NT2/D1 (cell line): Measurements from ENCODE around the gene FRMD3.

Source experiments
- DNase-seq: peaks from one replicate; pipeline ENCODE4 v3.0.0-alpha.2; 2011; ENCODE audit warnings: low read depth, low spot score
- H3K27me3 ChIP-seq: 2 replicates; pipeline ENCODE4 v1.6.0; 2011; ENCODE audit warnings: mild to moderate bottlenecking; ENCODE audit not compliant: insufficient read length, insufficient read depth
- H3K36me3 ChIP-seq: 2 replicates; pipeline ENCODE4 v1.6.1; 2011; ENCODE audit warnings: mild to moderate bottlenecking, low read length, mixed read lengths; ENCODE audit not compliant: insufficient read depth, insufficient read length
- H3K4me1 ChIP-seq: 2 replicates; pipeline ENCODE4 v1.5.1; 2011; ENCODE audit not compliant: insufficient read depth, insufficient read length
- H3K4me3 ChIP-seq: 2 replicates; pipeline ENCODE4 v1.5.1; 2011; ENCODE audit warnings: low read depth; ENCODE audit not compliant: insufficient read length
- H3K9ac ChIP-seq: 2 replicates; pipeline ENCODE4 v1.6.0; 2011; ENCODE audit warnings: low read depth; ENCODE audit not compliant: insufficient read length
- H3K9me3 ChIP-seq: 2 replicates; pipeline ENCODE4 v1.5.1; 2011; ENCODE audit warnings: mild to moderate bottlenecking, low read length; ENCODE audit not compliant: insufficient read depth
- SUZ12 ChIP-seq: IDR thresholded peaks from 2 replicates; pipeline ENCODE4 v1.6.1; 2011; ENCODE audit not compliant: insufficient read length, insufficient read depth; ENCODE audit errors: extremely low read depth
- YY1 ChIP-seq: IDR thresholded peaks from 2 replicates; pipeline ENCODE4 v1.6.1; 2011; ENCODE audit not compliant: insufficient read length, insufficient read depth
- ZNF274 ChIP-seq: IDR thresholded peaks from 2 replicates; pipeline ENCODE4 v1.6.1; 2011; ENCODE audit warnings: mild to moderate bottlenecking, low read depth, low read length

The FRMD3 gene

DNA sequence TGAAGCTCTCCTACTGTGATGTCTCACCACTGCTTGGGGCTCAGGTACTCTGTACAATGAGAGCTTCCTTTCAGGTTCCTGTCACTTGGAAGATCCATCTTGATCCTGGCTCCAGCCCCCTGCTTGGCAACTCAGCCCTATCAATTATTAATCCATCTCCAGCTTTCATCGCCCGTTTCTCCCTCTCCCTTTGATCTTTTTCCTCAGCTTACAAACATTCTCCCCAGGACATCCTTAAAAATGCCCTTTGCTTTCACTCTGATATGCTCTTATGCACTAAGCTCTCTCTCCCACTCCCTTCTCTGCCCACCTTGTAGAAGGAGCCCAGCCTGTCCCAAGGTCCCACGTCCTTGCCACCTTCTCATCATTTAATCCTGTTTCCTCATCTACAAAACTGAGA lies 109.0 kb downstream of the FRMD3 start:
- TF ChIP-seq ZNF274: no peak
- TF ChIP-seq YY1: no peak
- TF ChIP-seq SUZ12: no peak
- Histone ChIP-seq H3K9me3 (peaks cover 11% of the 10 kb centered on the region; the same call in 1 of the 2 replicates), H3K4me1 (no peaks in the 10 kb centered on the region), H3K4me3 (no peak overlapping the region), H3K36me3 (no peaks in the 10 kb centered on the region), H3K27me3 (no peaks in the 10 kb centered on the region), H3K9ac (no peak overlapping the region)
- no peak for DNase-seq

DNA sequence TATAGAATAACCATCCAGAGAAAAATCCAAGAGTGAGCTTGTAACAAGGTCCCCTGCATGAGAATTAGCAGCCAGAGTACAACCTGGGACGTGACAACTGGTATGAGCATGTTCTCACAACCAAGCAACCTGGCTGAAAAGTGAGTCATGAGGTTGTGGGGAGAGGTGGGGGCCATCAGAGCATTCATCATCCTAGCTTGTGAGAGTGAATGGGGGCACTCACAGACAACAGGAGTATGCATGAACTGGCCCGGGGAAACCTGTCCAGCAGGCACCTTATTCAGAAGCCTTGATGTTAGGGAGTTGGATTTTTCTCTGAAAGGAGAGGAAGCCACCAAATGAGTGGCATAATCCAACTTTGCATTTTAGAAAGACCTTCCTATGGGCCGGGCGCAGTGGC lies 113.0 kb downstream of the FRMD3 start:
- Histone ChIP-seq H3K9ac (no peak overlapping the region), H3K27me3 (no peaks in the 10 kb centered on the region), H3K36me3 (no peaks in the 10 kb centered on the region), H3K9me3 (no peaks in the 10 kb centered on the region), H3K4me1 (no peaks in the 10 kb centered on the region), H3K4me3 (no peak overlapping the region)
- TF ChIP-seq YY1 (no peak), SUZ12 (no peak), ZNF274 (no peak)
- no peak for DNase-seq

DNA sequence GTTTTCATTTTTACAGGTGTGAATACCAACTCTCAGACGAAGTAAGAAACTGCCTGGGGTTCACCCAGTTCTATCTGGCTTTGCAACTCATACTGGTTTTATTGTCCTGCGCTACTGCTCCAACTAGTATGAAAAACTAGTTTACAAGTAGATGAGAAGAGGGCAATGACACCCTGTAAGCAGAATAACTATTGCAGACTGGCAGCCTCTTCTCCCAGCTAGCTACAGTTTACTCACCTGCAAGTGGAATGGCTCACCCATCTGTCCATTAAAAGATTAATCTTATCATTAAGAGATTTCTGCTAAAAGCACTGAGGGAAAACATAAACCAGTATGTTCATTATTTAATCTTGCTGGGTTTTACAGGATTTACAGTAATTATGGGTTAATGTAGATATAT lies 113.4 kb downstream of the FRMD3 start:
- Histone ChIP-seq H3K27me3 (no peaks in the 10 kb centered on the region), H3K9me3 (no peaks in the 10 kb centered on the region), H3K4me1 (no peaks in the 10 kb centered on the region), H3K36me3 (no peaks in the 10 kb centered on the region), H3K4me3 (no peak overlapping the region), H3K9ac (no peak overlapping the region)
- no peak for DNase-seq
- no peak for TF ChIP-seq SUZ12
- no peak for TF ChIP-seq YY1
- TF ChIP-seq ZNF274: no peak

DNA sequence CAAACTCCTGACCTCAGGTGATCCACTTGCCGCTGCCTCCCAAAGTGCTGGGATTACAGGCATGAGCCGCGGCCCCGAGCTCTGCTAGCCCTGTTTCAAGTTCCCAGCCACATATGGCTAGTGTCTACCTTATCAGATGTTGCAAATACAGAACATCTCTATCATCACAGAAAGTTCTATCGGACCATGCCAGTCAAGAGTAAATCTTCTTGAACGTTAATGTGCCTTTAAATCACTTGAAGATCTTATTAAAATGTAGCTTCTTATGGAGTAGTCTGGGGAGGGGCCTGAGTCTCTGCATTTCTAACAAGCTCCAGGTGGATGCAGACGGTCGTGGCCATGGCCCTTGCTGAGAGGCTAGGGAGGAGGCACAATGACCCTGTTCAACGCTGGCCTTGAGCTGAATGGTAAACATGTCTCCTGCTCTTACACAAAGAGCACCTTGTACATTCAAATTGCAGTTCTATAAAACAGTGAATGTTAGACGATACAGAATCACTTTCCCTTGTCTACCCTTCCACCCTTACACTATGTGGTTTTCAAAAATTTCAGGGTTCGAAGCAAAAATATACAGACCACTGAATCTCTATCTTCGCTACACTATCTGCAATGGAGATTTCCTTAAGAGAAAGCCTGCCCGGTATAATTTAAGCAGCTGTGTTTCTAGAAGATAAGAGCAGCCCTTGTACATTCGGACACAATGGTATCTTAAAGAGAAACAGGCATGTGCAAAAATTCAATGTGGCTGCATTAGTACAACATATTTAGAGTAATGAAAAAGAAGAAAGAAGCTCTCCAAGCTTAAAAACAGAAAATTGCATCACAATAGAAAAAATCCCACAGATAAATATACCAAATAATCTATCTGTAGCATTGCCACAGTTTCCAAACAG lies 114.1 kb downstream of the FRMD3 start:
- H3K4me1 ChIP-seq: no peaks in the 10 kb centered on the region
- H3K4me3 ChIP-seq: no peak overlapping the region
- TF ChIP-seq YY1 (no peak), ZNF274 (no peak), SUZ12 (no peak)
- H3K27me3 ChIP-seq: no peaks in the 10 kb centered on the region
- H3K9me3 ChIP-seq: no peaks in the 10 kb centered on the region
- DNase-seq: no peak
- no peak overlapping the region for H3K9ac ChIP-seq
- no peaks in the 10 kb centered on the region for H3K36me3 ChIP-seq

DNA sequence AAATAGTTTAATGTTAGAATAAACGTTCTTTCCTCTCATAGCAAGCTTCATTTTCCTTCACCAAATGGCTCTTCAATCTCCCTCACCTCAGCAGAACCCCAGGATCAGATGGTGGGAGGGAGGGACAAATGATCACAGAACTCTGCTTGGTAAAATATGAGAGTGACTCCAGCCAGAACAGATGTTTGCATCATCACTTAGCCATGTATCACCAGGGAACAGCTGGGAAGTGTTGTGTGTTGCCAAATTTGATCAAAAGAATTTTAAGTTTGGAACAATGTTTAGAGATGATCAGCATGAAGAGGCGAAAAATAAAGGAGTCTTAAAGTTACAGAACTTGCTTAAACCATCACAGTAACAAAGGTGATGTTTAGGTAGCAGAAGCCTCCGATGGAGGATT lies 115.7 kb downstream of the FRMD3 start:
- Histone ChIP-seq H3K36me3 (no peaks in the 10 kb centered on the region), H3K4me1 (no peaks in the 10 kb centered on the region), H3K27me3 (no peaks in the 10 kb centered on the region), H3K9ac (no peak overlapping the region), H3K4me3 (no peak overlapping the region), H3K9me3 (no peaks in the 10 kb centered on the region)
- DNase-seq: no peak
- no peak for TF ChIP-seq SUZ12

DNA sequence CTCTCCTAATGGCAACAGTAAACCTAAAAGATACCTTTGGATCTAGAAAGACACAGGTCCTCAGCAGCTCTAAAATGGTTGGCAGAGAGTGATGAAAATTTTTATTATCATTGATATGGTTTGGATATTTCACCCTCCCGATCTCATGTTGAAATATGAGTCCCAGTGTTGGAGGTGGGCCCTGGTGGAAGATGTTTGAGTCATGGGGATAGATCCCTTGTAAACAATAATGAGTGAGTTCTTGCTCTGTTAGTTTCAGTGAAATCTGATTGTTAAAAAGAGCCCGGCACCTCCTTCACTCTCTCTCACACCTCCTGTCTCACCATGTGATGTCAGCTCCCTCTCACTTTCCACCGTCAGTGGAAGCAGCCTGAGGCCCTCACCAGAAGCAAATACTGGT lies 117.7 kb downstream of the FRMD3 start:
- Histone ChIP-seq H3K4me3 (no peak overlapping the region), H3K27me3 (no peaks in the 10 kb centered on the region), H3K36me3 (no peaks in the 10 kb centered on the region), H3K9me3 (no peaks in the 10 kb centered on the region), H3K4me1 (no peaks in the 10 kb centered on the region), H3K9ac (no peak overlapping the region)
- TF ChIP-seq ZNF274 (no peak), YY1 (no peak), SUZ12 (no peak)
- no peak for DNase-seq

DNA sequence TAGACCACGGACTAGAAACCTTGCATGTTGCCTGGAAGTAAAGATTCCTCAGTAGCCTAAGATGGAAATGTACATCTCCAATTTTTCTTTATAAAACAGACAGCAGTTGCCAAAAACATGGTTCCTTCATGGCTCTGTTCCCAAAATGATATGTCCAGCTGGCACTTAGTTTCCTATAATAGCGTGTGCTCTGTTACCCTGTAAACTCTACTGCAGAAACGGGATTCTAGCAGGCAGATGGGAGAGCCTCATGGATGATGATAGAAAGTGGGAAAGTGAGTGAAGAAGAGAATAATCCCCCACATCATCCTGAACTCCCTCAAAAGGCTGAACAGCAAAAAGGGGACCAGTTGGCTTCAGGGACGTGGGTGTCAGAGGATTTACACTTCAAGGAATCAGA lies 118.2 kb downstream of the FRMD3 start:
- H3K9me3 ChIP-seq: no peaks in the 10 kb centered on the region
- H3K4me1 ChIP-seq: no peaks in the 10 kb centered on the region

DNA sequence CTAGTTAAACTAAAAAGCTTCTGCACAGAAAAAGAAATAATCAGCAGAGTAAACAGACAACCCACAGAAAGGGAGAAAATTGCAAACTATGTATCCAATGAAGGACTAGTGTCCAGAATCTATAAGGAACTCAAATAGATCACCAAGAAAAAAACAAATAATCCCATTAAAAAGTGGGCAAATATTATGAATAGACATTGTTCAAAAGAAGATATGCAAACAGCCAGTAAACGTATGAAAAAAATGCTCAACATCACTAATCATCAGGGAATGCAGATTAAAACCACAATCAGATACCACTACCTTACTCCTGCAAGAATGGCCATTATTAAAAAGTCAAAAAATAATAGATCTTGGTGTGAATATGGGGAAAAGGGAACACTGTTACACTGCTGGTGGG lies 119.9 kb downstream of the FRMD3 start:
- no peaks in the 10 kb centered on the region for H3K36me3 ChIP-seq

More for the DNA sequence above, 118.2 kb downstream of the FRMD3 start:
- TF ChIP-seq SUZ12 (no peak), ZNF274 (no peak), YY1 (no peak)
- no peak overlapping the region for H3K4me3 ChIP-seq
- no peaks in the 10 kb centered on the region for H3K36me3 ChIP-seq
- no peaks in the 10 kb centered on the region for H3K27me3 ChIP-seq
- DNase-seq: no peak
- no peak overlapping the region for H3K9ac ChIP-seq

More for the DNA sequence above, 119.9 kb downstream of the FRMD3 start:
- Histone ChIP-seq H3K4me1 (no peaks in the 10 kb centered on the region), H3K27me3 (no peaks in the 10 kb centered on the region), H3K9ac (no peak overlapping the region), H3K4me3 (no peak overlapping the region), H3K9me3 (no peaks in the 10 kb centered on the region; the same call in 1 of the 2 replicates)
- DNase-seq: no peak
- no peak for TF ChIP-seq ZNF274
